Keratinocyte (primary cell): Measurements from ENCODE around the gene TCIRG1. TPM values are rescaled to one million over a fixed set of nuclear protein-coding genes. Genes with fewer than 3 reads are reported as not detected.

Source experiments
- DNase-seq: peaks from one replicate; pipeline ENCODE4 v3.0.0-alpha.2; 2011; ENCODE audit warnings: low read depth, missing footprints, low spot score
- FAIRE-seq: peaks from 2 replicates; lab custom pipeline; 2011; peaks lifted over from hg19 to GRCh38; lab: Jason Lieb, UNC
- H2AFZ ChIP-seq: 2 replicates; pipeline ENCODE4 v1.6.0; 2012; ENCODE audit warnings: low read length, control low read depth, inconsistent platforms; ENCODE audit not compliant: control insufficient read depth
- H3K27ac ChIP-seq: 2 replicates; pipeline ENCODE4 v1.5.1; 2011; ENCODE audit warnings: low read length; ENCODE audit not compliant: control insufficient read depth, insufficient read depth
- H3K27me3 ChIP-seq: 3 replicates; pipeline ENCODE4 v1.6.0; 2011; ENCODE audit warnings: low read length; ENCODE audit not compliant: control insufficient read depth, insufficient read depth; ENCODE audit errors: extremely low read depth
- H3K36me3 ChIP-seq, 2 experiments: 2 replicates in 1 of 2; 3 replicates in 1 of 2; pipeline ENCODE4 v1.5.1; 2011; ENCODE audit warnings: low read length in 2 of 2, mild to moderate bottlenecking in 1 of 2; ENCODE audit not compliant: control insufficient read depth in 2 of 2, insufficient read depth in 2 of 2; ENCODE audit errors: extremely low read depth in 1 of 2
- H3K4me1 ChIP-seq: 3 replicates; pipeline ENCODE4 v1.5.1; 2011; ENCODE audit warnings: low read length; ENCODE audit not compliant: control insufficient read depth, insufficient read depth; ENCODE audit errors: extremely low read depth
- H3K4me2 ChIP-seq: 3 replicates; pipeline ENCODE4 v1.6.0; 2011; ENCODE audit warnings: low read depth, low read length; ENCODE audit not compliant: control insufficient read depth, insufficient read depth; ENCODE audit errors: extremely low read depth
- H3K4me3 ChIP-seq, 3 experiments: fragments of 200-600 bp in 1 of 3; sonication (generic) in 1 of 3; 2 replicates in 2 of 3; 3 replicates in 1 of 3; pipeline ENCODE4 v1.5.1; 2011 to 2016; ENCODE audit warnings: low read length in 3 of 3, mild to moderate bottlenecking in 3 of 3, control low read depth in 2 of 3, inconsistent platforms in 1 of 3, low read depth in 1 of 3, mixed read lengths in 1 of 3, mixed run types in 1 of 3, moderate library complexity in 1 of 3; ENCODE audit not compliant: control insufficient read depth in 2 of 3, insufficient read depth in 2 of 3; ENCODE audit errors: extremely low read depth in 1 of 3
- H3K79me2 ChIP-seq: 2 replicates; pipeline ENCODE4 v1.6.0; 2012; ENCODE audit warnings: low read length; ENCODE audit not compliant: control insufficient read depth, insufficient read depth
- H3K9ac ChIP-seq: 3 replicates; pipeline ENCODE4 v1.6.0; 2011; ENCODE audit warnings: low read length; ENCODE audit not compliant: control insufficient read depth, insufficient read depth; ENCODE audit errors: extremely low read depth
- H3K9me1 ChIP-seq: 3 replicates; pipeline ENCODE4 v1.6.0; 2011; ENCODE audit warnings: low read length; ENCODE audit not compliant: control insufficient read depth, insufficient read depth; ENCODE audit errors: extremely low read depth
- H3K9me3 ChIP-seq: 2 replicates; pipeline ENCODE4 v1.5.1; 2012; ENCODE audit warnings: low read depth, low read length; ENCODE audit not compliant: control insufficient read depth
- H4K20me1 ChIP-seq: 3 replicates; pipeline ENCODE4 v1.6.0; 2011; ENCODE audit warnings: low read length; ENCODE audit not compliant: control insufficient read depth, insufficient read depth; ENCODE audit errors: extremely low read depth
- EZH2 ChIP-seq: IDR thresholded peaks from one replicate; pipeline ENCODE4 v1.6.1; 2012; ENCODE audit warnings: inconsistent platforms, mild to moderate bottlenecking, low read length, moderate library complexity
- dilution Hi-C: fragments of 300-500 bp; cut with MboI; formaldehyde crosslinking; loops from one replicate; pipeline ENCODE4 v1.7.0; 2020; ENCODE audit warnings: low sequenced_read_pairs; ENCODE audit not compliant: extremely low pct_ligation_motif_present
- polyA plus RNA-seq, 5 experiments: library from polyadenylated mRNA; depleted of rRNA in 3 of 5; stranded (reverse) in 3 of 5; stranded (forward) in 1 of 5; unstranded in 1 of 5; fragments of >200 nt; gene quantifications; 1 replicate in 1 of 5; 2 replicates in 3 of 5; 3 replicates in 1 of 5; pipeline versions ENCODE4 v1.2.1 to v1.2.3, GENCODE V29; 2011 to 2012; ENCODE audit warnings: missing spikeins in 2 of 5, low read depth in 1 of 5, low replicate concordance in 1 of 5
- TF ChIP-seq, protein P1 (sequence below), 3 experiments: IDR thresholded peaks in 1 of 3; conservative IDR thresholded peaks in 1 of 3; optimal IDR thresholded peaks in 1 of 3; 2 replicates in 2 of 3; 3 replicates in 1 of 3; pipeline versions ENCODE3 to v1.5.1; 2011; ENCODE audit warnings: low read length in 3 of 3, mild to moderate bottlenecking in 3 of 3, moderate library complexity in 2 of 3, control low read depth in 1 of 3, inconsistent platforms in 1 of 3; ENCODE audit not compliant: insufficient read depth in 2 of 3; ENCODE audit errors: extremely low read depth in 1 of 3

Gene TCIRG1
- polyA plus RNA-seq, 1 donor (not counting 4 experiments of a cell fraction or from before 2014, with no cell fraction given), result 12.7 TPM

- no peaks in the 10 kb centered on the region for H3K27me3 ChIP-seq
- H3K4me1 ChIP-seq, result peaks cover 22% of the 10 kb centered on the region
- no peak overlapping the region for H3K9ac ChIP-seq
- TF ChIP-seq EZH2, result no peak
- TF ChIP-seq, protein P1, sequence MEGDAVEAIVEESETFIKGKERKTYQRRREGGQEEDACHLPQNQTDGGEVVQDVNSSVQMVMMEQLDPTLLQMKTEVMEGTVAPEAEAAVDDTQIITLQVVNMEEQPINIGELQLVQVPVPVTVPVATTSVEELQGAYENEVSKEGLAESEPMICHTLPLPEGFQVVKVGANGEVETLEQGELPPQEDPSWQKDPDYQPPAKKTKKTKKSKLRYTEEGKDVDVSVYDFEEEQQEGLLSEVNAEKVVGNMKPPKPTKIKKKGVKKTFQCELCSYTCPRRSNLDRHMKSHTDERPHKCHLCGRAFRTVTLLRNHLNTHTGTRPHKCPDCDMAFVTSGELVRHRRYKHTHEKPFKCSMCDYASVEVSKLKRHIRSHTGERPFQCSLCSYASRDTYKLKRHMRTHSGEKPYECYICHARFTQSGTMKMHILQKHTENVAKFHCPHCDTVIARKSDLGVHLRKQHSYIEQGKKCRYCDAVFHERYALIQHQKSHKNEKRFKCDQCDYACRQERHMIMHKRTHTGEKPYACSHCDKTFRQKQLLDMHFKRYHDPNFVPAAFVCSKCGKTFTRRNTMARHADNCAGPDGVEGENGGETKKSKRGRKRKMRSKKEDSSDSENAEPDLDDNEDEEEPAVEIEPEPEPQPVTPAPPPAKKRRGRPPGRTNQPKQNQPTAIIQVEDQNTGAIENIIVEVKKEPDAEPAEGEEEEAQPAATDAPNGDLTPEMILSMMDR (optimal IDR thresholded peaks at IDR 0.05 in 1 of 3, IDR thresholded peaks at IDR 0.05 in 1 of 3, conservative IDR thresholded peaks at IDR 0.05 in 1 of 3; ENCODE audit: extremely low read depth in 1 of 3, insufficient read depth in 2 of 3, low read length in 3 of 3), result no peak
- no peaks in the 10 kb centered on the region for H3K79me2 ChIP-seq
- H3K9me3 ChIP-seq, result no peaks in the 10 kb centered on the region
- no peak overlapping the region for H2AFZ ChIP-seq
- no peaks in the 10 kb centered on the region for H4K20me1 ChIP-seq
- no peak overlapping the region for H3K4me2 ChIP-seq
- H3K27ac ChIP-seq, result no peak overlapping the region
- FAIRE-seq (no peak), DNase-seq (no peak)
- no peaks in the 10 kb centered on the region for H3K9me1 ChIP-seq
- no peaks in the 10 kb centered on the region for H3K36me3 ChIP-seq
- H3K4me3 ChIP-seq, result no peak overlapping the region
- dilution Hi-C loops, result no loop called here
Observed at GRCh38 chr11:68017980-68018729, 20.7 kb upstream of the TCIRG1 start.

- Histone ChIP-seq H3K79me2 (no peaks in the 10 kb centered on the region), H3K4me3 (no peak overlapping the region), H3K36me3 (no peaks in the 10 kb centered on the region), H3K9me1 (no peaks in the 10 kb centered on the region), H4K20me1 (no peaks in the 10 kb centered on the region), H3K4me2 (no peak overlapping the region), H3K27ac (no peak overlapping the region), H3K4me1 (peaks cover 16% of the 10 kb centered on the region), H3K9ac (no peak overlapping the region), H3K27me3 (no peaks in the 10 kb centered on the region), H3K9me3 (no peaks in the 10 kb centered on the region), H2AFZ (no peak overlapping the region)
- dilution Hi-C loops, result no loop called here
- DNase-seq, result no peak
- no peak for FAIRE-seq
- TF ChIP-seq EZH2, result no peak
- TF ChIP-seq, protein P1 (optimal IDR thresholded peaks at IDR 0.05 in 1 of 3, IDR thresholded peaks at IDR 0.05 in 1 of 3, conservative IDR thresholded peaks at IDR 0.05 in 1 of 3; ENCODE audit: extremely low read depth in 1 of 3, insufficient read depth in 2 of 3, low read length in 3 of 3), result no peak
Observed at GRCh38 chr11:68018730-68019190, 20.1 kb upstream of the TCIRG1 start.
